IMR-90 (cell line): ENCODE results near the gene PTRHD1. TPM values are rescaled to one million over a fixed set of nuclear protein-coding genes. Genes with fewer than 3 reads are reported as not detected.

ENCODE experiments used
- ATAC-seq: fragments of 200-7000 bp; cut with Tn5 transposase; 2 replicates; pipeline ENCODE4 v1.9.1; 2020; ENCODE audit warnings: low read depth, mild to moderate bottlenecking, moderate library complexity
- BruUV-seq: library from RNA; stranded (reverse); fragments of 400-500 nt; replicated peaks from 2 replicates; lab custom pipeline; 2021; lab: Mats Ljungman, UMichigan
- CTCF ChIA-PET: fragments of 300-600 bp; formaldehyde crosslinking; extraction: SDS; loops from one replicate; lab custom pipeline; 2021; ENCODE audit warnings: antibody characterized with exemption; lab: Yijun Ruan, JAX
- POLR2A ChIA-PET: fragments of 300-600 bp; sonication (Branson Sonifier 250); formaldehyde crosslinking; loops from one replicate; lab custom pipeline; 2022; ENCODE audit warnings: antibody characterized with exemption; ENCODE audit not compliant: unreplicated experiment; lab: Charles Lee
- DNase-seq: peaks from one replicate; pipeline ENCODE4 v3.0.0; 2013
- H2AFZ ChIP-seq: replicated peaks from 2 replicates; pipeline ENCODE3; 2013; ENCODE audit warnings: low read length, mild to moderate bottlenecking; ENCODE audit not compliant: poor library complexity
- H2AK5ac ChIP-seq: 2 replicates; pipeline ENCODE4 v1.6.1; 2013; ENCODE audit warnings: low read depth, low read length, inconsistent platforms
- H2AK9ac ChIP-seq: replicated peaks from 2 replicates; pipeline ENCODE3; 2013; ENCODE audit warnings: mild to moderate bottlenecking, low read depth, low read length, moderate library complexity; ENCODE audit not compliant: poor library complexity
- H2BK120ac ChIP-seq: 2 replicates; pipeline ENCODE4 v1.6.1; 2013; ENCODE audit warnings: low read depth, low read length, inconsistent platforms
- H2BK15ac ChIP-seq: 3 replicates; pipeline ENCODE4 v1.6.1; 2013; ENCODE audit warnings: low read depth, low read length, inconsistent platforms
- H2BK20ac ChIP-seq: 2 replicates; pipeline ENCODE4 v1.6.1; 2013; ENCODE audit warnings: low read depth, mild to moderate bottlenecking, inconsistent platforms, low read length, moderate library complexity
- H2BK5ac ChIP-seq: 2 replicates; pipeline ENCODE4 v1.6.1; 2013; ENCODE audit warnings: mild to moderate bottlenecking, low read depth, low read length, inconsistent platforms; ENCODE audit not compliant: poor library complexity, severe bottlenecking
- H3K14ac ChIP-seq: replicated peaks from 2 replicates; pipeline ENCODE4 v1.6.1; 2013; ENCODE audit warnings: low read depth, low read length, inconsistent platforms
- H3K18ac ChIP-seq: 2 replicates; pipeline ENCODE4 v1.6.1; 2013; ENCODE audit warnings: low read depth, low read length, control low read depth
- H3K23ac ChIP-seq: 2 replicates; pipeline ENCODE4 v1.6.1; 2013; ENCODE audit warnings: low read depth, low read length, inconsistent platforms
- H3K27ac ChIP-seq: 2 replicates; pipeline ENCODE4 v1.5.1; 2013; ENCODE audit warnings: mild to moderate bottlenecking, control low read depth, low read length; ENCODE audit not compliant: insufficient read depth
- H3K27me3 ChIP-seq: 2 replicates; pipeline ENCODE4 v1.6.1; 2013; ENCODE audit warnings: low read length; ENCODE audit not compliant: control insufficient read depth, insufficient read depth
- H3K36me3 ChIP-seq: 2 replicates; pipeline ENCODE4 v1.6.1; 2013; ENCODE audit warnings: low read length, mixed read lengths; ENCODE audit not compliant: control insufficient read depth, insufficient read depth
- H3K4ac ChIP-seq: 2 replicates; pipeline ENCODE4 v1.6.1; 2013; ENCODE audit warnings: low read depth, low read length, inconsistent platforms
- H3K4me1 ChIP-seq: 2 replicates; pipeline ENCODE4 v1.6.1; 2013; ENCODE audit warnings: low read length, mixed read lengths; ENCODE audit not compliant: control insufficient read depth, insufficient read depth
- H3K4me2 ChIP-seq: 2 replicates; pipeline ENCODE4 v1.6.1; 2013; ENCODE audit warnings: low read depth, mild to moderate bottlenecking, control low read depth, low read length, moderate library complexity
- H3K4me3 ChIP-seq: 2 replicates; pipeline ENCODE4 v1.5.1; 2013; ENCODE audit warnings: low read depth, mild to moderate bottlenecking, control low read depth, low read length, moderate library complexity; ENCODE audit not compliant: insufficient read depth
- H3K56ac ChIP-seq: 2 replicates; pipeline ENCODE4 v1.6.1; 2013; ENCODE audit warnings: low read length, inconsistent platforms; ENCODE audit not compliant: insufficient read depth; ENCODE audit errors: extremely low read depth
- H3K79me1 ChIP-seq, 2 experiments: 2 replicates each; pipeline ENCODE4 v1.6.1; 2013; ENCODE audit warnings: low read length in 2 of 2, inconsistent platforms in 1 of 2, low read depth in 1 of 2
- H3K9ac ChIP-seq: 2 replicates; pipeline ENCODE4 v1.6.1; 2013; ENCODE audit warnings: low read depth, low read length, control low read depth
- H3K9me1 ChIP-seq: 2 replicates; pipeline ENCODE4 v1.6.1; 2013; ENCODE audit warnings: low read length, inconsistent platforms; ENCODE audit not compliant: insufficient read depth
- H3K9me3 ChIP-seq: 2 replicates; pipeline ENCODE4 v1.6.1; 2013; ENCODE audit warnings: low read length; ENCODE audit not compliant: control insufficient read depth, insufficient read depth
- H4K20me1 ChIP-seq: 2 replicates; pipeline ENCODE4 v1.6.1; 2013; ENCODE audit warnings: low read length, inconsistent platforms; ENCODE audit not compliant: insufficient read depth
- H4K5ac ChIP-seq: 2 replicates; pipeline ENCODE4 v1.6.1; 2013; ENCODE audit warnings: mild to moderate bottlenecking, low read depth, low read length, control low read depth
- H4K8ac ChIP-seq, 2 experiments: 2 replicates each; pipeline ENCODE4 v1.6.1; 2013; ENCODE audit warnings: low read depth in 2 of 2, low read length in 2 of 2, control low read depth in 1 of 2, inconsistent platforms in 1 of 2
- H4K91ac ChIP-seq: 2 replicates; pipeline ENCODE4 v1.6.1; 2013; ENCODE audit warnings: low read depth, low read length, inconsistent platforms; ENCODE audit not compliant: insufficient read depth
- BHLHE40 ChIP-seq: fragments of 150-350 bp; IDR thresholded peaks from 2 replicates; pipeline ENCODE4 v1.6.1; 2016; ENCODE audit warnings: mild to moderate bottlenecking, low read depth, low read length
- CEBPB ChIP-seq: IDR thresholded peaks from 2 replicates; pipeline ENCODE4 v1.6.1; 2012; ENCODE audit warnings: low read depth, low read length, improper control_type of control experiment
- CHD1 ChIP-seq: IDR thresholded peaks from 2 replicates; pipeline ENCODE4 v1.6.1; 2012; ENCODE audit warnings: low read depth, low read length, improper control_type of control experiment
- CTCF ChIP-seq: conservative IDR thresholded peaks from 2 replicates; pipeline ENCODE4 v1.5.1; 2012; ENCODE audit warnings: mild to moderate bottlenecking, low read depth, low read length, improper control_type of control experiment
- ELK1 ChIP-seq: fragments of 150-350 bp; IDR thresholded peaks from 2 replicates; pipeline ENCODE4 v1.6.1; 2016; ENCODE audit warnings: low read depth, mild to moderate bottlenecking, low read length, moderate library complexity, borderline replicate concordance
- FOS ChIP-seq: fragments of 150-350 bp; IDR thresholded peaks from 2 replicates; pipeline ENCODE4 v1.6.1; 2016; ENCODE audit warnings: low read depth, low read length
- MAFK ChIP-seq: IDR thresholded peaks from 2 replicates; pipeline ENCODE4 v1.6.1; 2012; ENCODE audit warnings: low read depth, low read length, improper control_type of control experiment
- MAZ ChIP-seq: IDR thresholded peaks from 2 replicates; pipeline ENCODE4 v1.6.1; 2012; ENCODE audit warnings: low read depth, mild to moderate bottlenecking, low read length, improper control_type of control experiment, moderate library complexity, borderline replicate concordance
- MXI1 ChIP-seq: IDR thresholded peaks from 2 replicates; pipeline ENCODE4 v1.6.1; 2012; ENCODE audit warnings: low read depth, mild to moderate bottlenecking, low read length, moderate library complexity, borderline replicate concordance
- NFE2L2 ChIP-seq: fragments of 150-350 bp; IDR thresholded peaks from 2 replicates; pipeline ENCODE4 v1.6.1; 2016; ENCODE audit warnings: low read depth, mild to moderate bottlenecking, low read length
- POLR2A ChIP-seq: IDR thresholded peaks from 2 replicates; pipeline ENCODE4 v1.6.1; 2012; ENCODE audit warnings: mild to moderate bottlenecking, low read depth, low read length
- RAD21 ChIP-seq: IDR thresholded peaks from 2 replicates; pipeline ENCODE4 v1.6.1; 2012; ENCODE audit warnings: low read length, improper control_type of control experiment
- RCOR1 ChIP-seq: IDR thresholded peaks from 2 replicates; pipeline ENCODE4 v1.6.1; 2012; ENCODE audit warnings: mild to moderate bottlenecking, low read length, improper control_type of control experiment; ENCODE audit not compliant: insufficient replicate concordance
- RFX5 ChIP-seq: IDR thresholded peaks from 2 replicates; pipeline ENCODE4 v1.8.0; 2012; ENCODE audit warnings: low read depth, mild to moderate bottlenecking, low read length, moderate library complexity
- WGBS, 2 experiments: methylation state at CpG; one replicate each; pipeline versions ENCODE4 v1.1.5 to v1.1.7; 2013; ENCODE audit warnings: missing lambda C conversion rate in 2 of 2; ENCODE audit not compliant: insufficient read length in 1 of 2; ENCODE audit errors: extremely low coverage in 2 of 2; 5-methylcytosine and 5-hydroxymethylcytosine counted together
- dilution Hi-C: fragments of 300-500 bp; cut with HindIII; formaldehyde crosslinking; loops from one replicate; pipeline ENCODE4 v1.14.3; 2018; ENCODE audit warnings: low sequenced_read_pairs; ENCODE audit not compliant: unreplicated experiment
- in situ Hi-C: fragments of 300-500 bp; cut with MboI; formaldehyde crosslinking; loops from 3 replicates; pipeline ENCODE4 v1.14.3; 2019; ENCODE audit warnings: low sequenced_read_pairs, inconsistent platforms, mixed read lengths
- intact Hi-C: fragments of 100-400 bp; cut with micrococcal nuclease; formaldehyde crosslinking; loops from 2 replicates; pipeline ENCODE4 v1.10.0; 2022
- polyA plus RNA-seq, 3 experiments: library from polyadenylated mRNA; depleted of rRNA; stranded (reverse); fragments of >200 nt; gene quantifications; 2 replicates each; pipeline ENCODE4 v1.2.3, GENCODE V29; 2012; ENCODE audit warnings: low replicate concordance in 1 of 3
- total RNA-seq: library from RNA; depleted of rRNA; stranded (reverse); fragments of >200 nt; gene quantifications from 2 replicates; pipeline ENCODE4 v1.2.3, GENCODE V29; 2012
- TF ChIP-seq, protein P1 (sequence below): fragments of 150-350 bp; IDR thresholded peaks from 2 replicates; pipeline ENCODE4 v1.6.1; 2017; ENCODE audit warnings: mild to moderate bottlenecking, antibody characterized with exemption, low read length, low read depth

Gene PTRHD1
- total and polyA plus RNA-seq, 2 of the 4 experiments (the other 2 are of a cell fraction) = 11.7 to 30.9 TPM

GRCh38 chr2:24745825-24746224 lies 47.4 kb downstream of the PTRHD1 start:
- no peak overlapping the region for H3K4ac ChIP-seq
- no peak for ATAC-seq
- no peaks in the 10 kb centered on the region for H3K4me1 ChIP-seq
- no peak overlapping the region for H2AFZ ChIP-seq
- no peak for DNase-seq
- H3K56ac ChIP-seq = no peak overlapping the region
- no peak overlapping the region for H3K18ac ChIP-seq
- H2BK120ac ChIP-seq = no peak overlapping the region
- dilution Hi-C loops = no loop called here
- H3K9me1 ChIP-seq = peaks cover 3% of the 10 kb centered on the region; the same call in 1 of the 2 replicates
- H2AK9ac ChIP-seq = no peak overlapping the region
- H3K36me3 ChIP-seq = peaks cover 6% of the 10 kb centered on the region
- no peak overlapping the region for H2BK5ac ChIP-seq
- TF ChIP-seq FOS = no peak
- no peak for TF ChIP-seq ELK1
- no peak for TF ChIP-seq RFX5
- no peak for TF ChIP-seq CHD1
- no peak for TF ChIP-seq MAZ
- TF ChIP-seq RAD21 = no peak
- TF ChIP-seq NFE2L2 = no peak
- no peak for TF ChIP-seq RCOR1
- TF ChIP-seq BHLHE40 = no peak
- TF ChIP-seq, protein P1, sequence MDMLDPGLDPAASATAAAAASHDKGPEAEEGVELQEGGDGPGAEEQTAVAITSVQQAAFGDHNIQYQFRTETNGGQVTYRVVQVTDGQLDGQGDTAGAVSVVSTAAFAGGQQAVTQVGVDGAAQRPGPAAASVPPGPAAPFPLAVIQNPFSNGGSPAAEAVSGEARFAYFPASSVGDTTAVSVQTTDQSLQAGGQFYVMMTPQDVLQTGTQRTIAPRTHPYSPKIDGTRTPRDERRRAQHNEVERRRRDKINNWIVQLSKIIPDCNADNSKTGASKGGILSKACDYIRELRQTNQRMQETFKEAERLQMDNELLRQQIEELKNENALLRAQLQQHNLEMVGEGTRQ = no peak
- TF ChIP-seq CEBPB = no peak
- TF ChIP-seq MAFK = no peak
- TF ChIP-seq MXI1 = no peak
- no peak for TF ChIP-seq POLR2A
- TF ChIP-seq CTCF = no peak
- no peak overlapping the region for H4K5ac ChIP-seq
- H3K9me3 ChIP-seq = no peaks in the 10 kb centered on the region
- no peak overlapping the region for H4K8ac ChIP-seq
- 71% methylated on average over 1 of the region's 2 CpGs; no CpG with 5 or more reads in 1 of the 2 experiments for WGBS, 2 experiments
- H3K9ac ChIP-seq = no peak overlapping the region
- H3K27me3 ChIP-seq = no peaks in the 10 kb centered on the region
- in situ Hi-C loops = no loop called here
- no peaks in the 10 kb centered on the region for H4K20me1 ChIP-seq
- H3K4me2 ChIP-seq = no peak overlapping the region
- no peak overlapping the region for H2BK20ac ChIP-seq
- intact Hi-C loops = no loop called here
- no peak overlapping the region for H2BK15ac ChIP-seq
- H3K4me3 ChIP-seq = no peak overlapping the region
- H2AK5ac ChIP-seq = no peak overlapping the region
- CTCF ChIA-PET = interaction anchor here (1.2 kb wide), 1 partner anchor 45 kb away, joined by 3 read pairs; no protein-coding TSS in a partner anchor
- POLR2A ChIA-PET = no interaction called here
- BruUV-seq = no TSS peak
- no peak overlapping the region for H3K23ac ChIP-seq
- H3K14ac ChIP-seq = no peak overlapping the region
- H4K91ac ChIP-seq = no peak overlapping the region
- no peaks in the 10 kb centered on the region for H3K79me1 ChIP-seq
- no peak overlapping the region for H3K27ac ChIP-seq
